ENCODE measurements around the gene ZNRF1.
"Not testable (repeated sequence)": the region's sequence is repeated elsewhere in the genome, so short reads cannot be mapped to it uniquely, and the experiment has no call there.

The ZNRF1 gene

DNA sequence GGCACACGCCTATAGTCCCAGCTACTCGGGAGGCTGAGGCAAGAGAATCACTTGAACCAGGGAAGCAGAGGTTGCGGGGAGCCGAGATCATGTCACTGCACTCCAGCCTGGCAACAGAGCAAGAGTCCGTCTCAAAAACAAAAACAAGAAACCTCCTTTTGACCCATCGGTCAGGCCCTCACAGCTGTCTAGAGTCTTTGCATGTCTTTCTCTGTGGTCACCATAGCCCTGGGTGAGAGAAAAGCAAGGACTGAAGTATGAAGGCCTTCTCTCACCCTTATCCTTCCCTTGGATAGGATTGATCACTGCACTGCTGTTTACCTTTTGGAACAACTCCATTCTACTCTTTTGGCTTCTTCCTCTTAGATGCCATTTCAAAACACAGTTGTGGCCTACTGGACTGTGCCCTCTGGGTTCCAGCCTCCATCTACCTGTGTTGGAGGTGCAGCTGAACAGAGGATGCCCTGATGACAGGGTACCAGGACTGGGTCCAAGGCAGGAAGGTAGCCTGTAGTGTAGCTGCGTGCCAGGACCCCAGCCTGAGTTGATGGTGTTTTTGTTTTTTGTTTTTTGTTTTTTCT is 80.6 kb downstream of the ZNRF1 start:
- no peak for DNase-seq (ENCODE audit: low read depth)

DNA sequence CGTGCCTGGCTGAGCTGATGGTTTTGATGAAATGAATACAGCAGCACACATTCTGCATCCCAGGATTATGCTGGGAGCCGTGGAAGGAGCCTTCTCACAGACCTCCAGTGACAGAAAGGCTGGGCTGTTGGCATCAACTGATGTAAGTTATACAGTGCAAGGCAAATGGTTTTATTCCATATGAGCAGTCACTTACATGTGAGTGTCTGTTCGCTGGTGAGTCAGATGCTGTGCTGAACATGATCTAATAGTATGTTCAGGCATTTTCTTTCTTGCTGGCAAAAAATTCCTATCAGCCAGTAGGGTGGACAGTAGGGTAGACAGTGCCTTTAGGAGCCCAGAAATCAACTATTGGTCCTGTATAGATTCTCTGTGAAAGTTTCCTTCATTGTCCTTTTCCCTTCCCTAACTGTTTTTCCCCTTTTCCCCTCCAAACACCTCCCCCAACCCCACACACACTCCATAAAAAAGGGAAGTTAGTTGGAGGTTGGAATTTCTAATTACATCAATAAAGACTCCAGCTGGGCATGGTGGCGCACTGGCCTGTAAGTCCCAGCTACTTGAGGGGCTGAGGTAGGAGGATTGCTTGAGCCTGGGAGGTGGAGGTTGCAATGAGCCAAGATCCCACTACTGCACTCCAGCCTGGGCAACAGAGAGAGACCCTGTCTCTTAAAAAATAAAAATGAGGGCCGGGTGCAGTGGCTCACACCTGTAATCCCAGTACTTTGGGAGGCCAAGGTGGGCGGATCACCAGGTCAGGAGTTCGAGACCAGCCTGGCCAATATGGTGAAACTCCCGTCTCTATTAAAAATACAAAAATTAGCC is 81.6 kb downstream of the ZNRF1 start:
- DNase-seq (ENCODE audit: low read depth): peak; percentile 14

DNA sequence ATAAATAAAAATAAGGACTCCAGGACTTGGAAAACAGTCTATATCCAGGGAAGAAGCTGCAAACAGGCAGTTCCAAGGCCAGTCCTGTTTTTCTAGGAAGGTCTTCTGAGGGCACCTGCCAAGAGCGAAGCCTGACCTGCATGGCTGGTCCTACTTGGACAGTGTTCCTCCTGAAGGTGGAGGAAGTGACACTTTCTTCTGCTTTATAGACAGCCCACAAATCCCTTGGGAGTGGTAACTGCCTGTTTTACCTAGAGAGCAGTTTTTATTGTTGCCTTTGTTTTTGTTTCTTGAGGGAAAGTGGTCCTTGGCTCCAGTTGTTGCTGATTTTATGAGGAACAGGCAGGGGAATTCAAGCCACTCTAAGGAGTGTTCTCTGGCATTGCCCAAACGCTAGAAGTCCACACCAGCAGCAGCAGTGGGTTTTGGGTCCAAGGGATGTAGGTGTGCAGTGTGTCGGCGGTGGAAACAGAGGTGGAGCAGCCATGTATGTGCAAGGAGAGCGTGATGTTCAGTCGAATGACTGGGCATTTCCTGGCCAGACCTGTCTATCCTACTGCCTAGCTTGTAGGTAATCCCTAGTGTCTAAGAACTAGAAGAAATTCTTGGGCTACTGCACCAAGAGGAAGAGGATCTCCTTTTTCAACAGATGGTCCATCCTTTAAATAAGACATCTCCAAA is 82.5 kb downstream of the ZNRF1 start:
- no peak for DNase-seq (ENCODE audit: low read depth)

DNA sequence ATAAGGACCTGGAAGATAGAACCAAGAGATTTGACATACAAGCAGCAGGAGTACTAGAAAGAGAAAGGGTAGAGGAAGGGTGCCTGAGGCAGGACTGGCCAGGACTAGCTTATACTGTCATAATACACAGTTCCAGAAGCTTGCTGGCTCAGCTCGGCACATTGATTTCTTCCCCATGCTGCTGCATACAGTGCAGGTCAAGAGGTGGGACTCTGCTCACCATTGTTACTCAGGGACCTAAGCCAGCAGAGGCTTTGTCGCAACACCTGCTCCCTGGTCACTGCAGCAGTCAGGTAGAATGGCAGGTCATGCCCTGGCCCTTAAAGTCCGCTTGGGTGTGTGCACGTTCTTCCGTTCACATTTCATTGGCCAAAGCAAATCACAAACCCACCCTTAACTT is 85.0 kb downstream of the ZNRF1 start:
- DNase-seq (ENCODE audit: low read depth): no peak

- DNase-seq (ENCODE audit: low read depth): no peak
These were observed 86.7 kb downstream of the ZNRF1 start for GRCh38 chr16:75085556-75085955.

DNA sequence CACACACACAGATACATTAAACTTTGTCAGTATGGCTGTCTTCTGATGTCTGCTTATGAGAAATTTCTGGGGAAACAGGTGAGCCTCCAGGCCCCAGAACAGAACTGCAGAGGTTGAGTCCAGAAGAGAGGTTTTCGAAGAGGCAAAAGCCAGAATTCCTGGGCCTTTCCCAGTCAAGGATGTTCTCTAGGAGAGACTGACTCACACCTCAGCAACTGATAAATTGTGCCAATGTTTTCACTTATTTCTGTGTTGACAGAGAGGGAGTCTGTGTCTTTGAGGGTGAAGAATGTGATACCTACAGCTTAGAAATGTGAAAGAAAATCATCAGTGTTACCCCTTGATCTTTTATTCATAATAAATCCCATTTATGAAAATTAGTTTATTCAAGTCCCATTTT is 87.5 kb downstream of the ZNRF1 start:
- no peak for DNase-seq (ENCODE audit: low read depth)

GRCh38 chr16:75086688-75087374 is 88.0 kb downstream of the ZNRF1 start:
- DNase-seq (ENCODE audit: low read depth): no peak

GRCh38 chr16:75087375-75087979 is 88.7 kb downstream of the ZNRF1 start:
- DNase-seq (ENCODE audit: low read depth): peak; percentile 10

GRCh38 chr16:75088216-75088615 is 89.4 kb downstream of the ZNRF1 start:
- no peak for DNase-seq (ENCODE audit: low read depth)

GRCh38 chr16:75088934-75089333 is 90.1 kb downstream of the ZNRF1 start:
- no peak for DNase-seq (ENCODE audit: low read depth)

DNA sequence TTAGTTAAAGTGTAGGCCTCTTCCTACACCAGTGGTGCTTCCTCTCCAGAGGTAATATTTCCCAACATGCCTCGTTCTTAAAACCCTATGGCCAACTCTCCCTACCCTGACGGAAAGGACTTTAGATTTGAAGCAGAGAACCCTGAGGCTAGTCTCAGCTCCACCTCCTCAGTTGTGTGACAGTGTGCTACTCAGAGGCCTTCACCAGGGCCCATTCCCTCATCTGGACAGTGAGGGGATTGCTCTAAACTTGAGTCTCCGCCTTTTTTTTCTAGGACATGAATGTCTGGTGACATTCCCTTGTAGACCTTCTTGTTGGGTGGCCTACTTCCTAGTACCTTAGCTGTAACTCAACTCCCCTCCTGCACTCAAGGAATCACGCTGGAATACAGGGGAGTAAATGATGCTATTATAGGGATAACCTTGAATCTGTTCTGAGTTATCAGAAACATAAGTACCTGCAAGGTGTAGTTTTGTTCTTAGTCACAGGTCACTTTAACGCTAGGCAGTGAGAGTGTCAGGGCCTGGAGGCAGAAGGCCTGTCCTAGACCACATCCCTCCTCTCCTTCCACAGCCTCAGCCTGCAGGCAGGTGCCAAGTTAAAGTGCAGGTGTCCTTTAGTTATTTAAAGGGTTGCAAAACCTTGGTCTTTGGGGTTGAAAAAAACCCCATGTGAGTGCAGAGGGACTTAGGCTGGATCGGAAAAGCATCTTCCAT is 90.8 kb downstream of the ZNRF1 start:
- no peak for DNase-seq (ENCODE audit: low read depth)

GRCh38 chr16:75090899-75091298 is 92.1 kb downstream of the ZNRF1 start:
- not testable (repeated sequence) for DNase-seq (ENCODE audit: low read depth)

- DNase-seq (ENCODE audit: low read depth): not testable (repeated sequence)
These were observed 92.8 kb downstream of the ZNRF1 start for GRCh38 chr16:75091619-75092018.

GRCh38 chr16:75092777-75093176 is 94.0 kb downstream of the ZNRF1 start:
- DNase-seq (ENCODE audit: low read depth): no peak

- DNase-seq (ENCODE audit: low read depth): no peak
These were observed 95.0 kb downstream of the ZNRF1 start for GRCh38 chr16:75093598-75094540.

GRCh38 chr16:75095204-75095621 is 96.4 kb downstream of the ZNRF1 start:
- DNase-seq (ENCODE audit: low read depth): no peak

DNA sequence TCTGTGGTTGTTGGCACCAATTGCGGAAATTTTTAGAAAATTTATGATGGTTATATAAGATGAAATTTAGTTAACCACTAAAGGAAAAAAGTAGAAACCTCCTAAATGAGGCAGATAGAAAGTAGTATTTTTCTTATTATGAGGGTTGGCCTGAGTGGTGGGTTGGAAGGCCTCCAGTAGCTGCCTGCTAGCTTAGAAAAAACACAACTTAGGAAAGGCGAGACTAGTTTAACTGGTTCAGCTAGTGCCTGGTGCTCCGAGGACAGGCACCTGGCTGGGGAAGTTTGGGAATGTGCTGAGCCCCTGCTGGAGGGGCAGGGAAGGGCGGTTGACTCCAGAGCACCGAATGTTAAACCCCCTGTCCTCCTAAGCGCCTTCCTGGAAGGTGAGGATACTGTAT is 97.8 kb downstream of the ZNRF1 start:
- no peak for DNase-seq (ENCODE audit: low read depth)

DNA sequence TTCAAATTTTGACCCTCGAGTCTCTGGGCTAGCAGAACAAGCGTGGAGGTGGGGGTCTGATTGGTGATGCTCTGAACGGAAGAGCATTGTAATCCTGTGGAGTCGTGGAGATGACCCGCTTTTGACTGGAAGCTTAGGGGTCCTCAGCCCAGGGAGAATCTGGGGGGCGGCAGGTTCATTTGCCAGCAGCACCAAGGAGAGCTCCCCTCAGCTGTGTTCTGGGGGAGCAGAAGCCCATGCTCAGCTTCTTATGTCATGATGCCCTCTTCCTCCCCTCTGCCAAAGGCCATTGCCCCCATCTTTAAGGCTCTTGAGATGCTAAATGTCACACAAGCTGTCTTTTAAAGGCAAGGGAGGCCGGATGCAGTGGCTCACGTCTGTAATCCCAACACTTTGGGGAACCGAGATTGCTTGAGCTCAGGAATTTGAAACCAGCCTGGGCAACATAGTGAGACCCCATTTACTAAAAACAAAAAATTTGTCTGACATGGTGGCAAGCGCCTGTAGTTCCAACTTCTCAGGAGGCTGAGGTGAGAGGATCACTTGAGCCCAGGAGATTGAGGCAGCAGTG is 98.5 kb downstream of the ZNRF1 start:
- no peak for DNase-seq (ENCODE audit: low read depth)

- DNase-seq (ENCODE audit: low read depth): no peak
These were observed 99.4 kb downstream of the ZNRF1 start for GRCh38 chr16:75097941-75098901.
